Glomerular visceral epithelial cell (primary cell): ENCODE results near the gene C4orf54.

Experiments used
- DNase-seq: peaks from one replicate; pipeline ENCODE4 v3.0.0-alpha.2; 2016; ENCODE audit errors: extremely low spot score

The C4orf54 gene

GRCh38 chr4:99651811-99652485, 5.7 kb downstream of the C4orf54 start:
- no peak for DNase-seq

- DNase-seq, result no peak
These were observed 6.4 kb downstream of the C4orf54 start for GRCh38 chr4:99651016-99651769.

- no peak for DNase-seq
These were observed 7.8 kb downstream of the C4orf54 start for GRCh38 chr4:99649778-99650177.

GRCh38 chr4:99649208-99649607, 8.4 kb downstream of the C4orf54 start:
- no peak for DNase-seq

- DNase-seq, result no peak
These were observed 9.3 kb downstream of the C4orf54 start for GRCh38 chr4:99648321-99648720.

- DNase-seq, result no peak
These were observed 10.6 kb downstream of the C4orf54 start for GRCh38 chr4:99647071-99647470.

- DNase-seq, result no peak
These were observed 12.0 kb downstream of the C4orf54 start for GRCh38 chr4:99645638-99646037.

- no peak for DNase-seq
These were observed 12.6 kb downstream of the C4orf54 start for GRCh38 chr4:99645036-99645435.

- no peak for DNase-seq
These were observed 13.2 kb downstream of the C4orf54 start for GRCh38 chr4:99644453-99644852.

- DNase-seq, result no peak
These were observed 14.7 kb downstream of the C4orf54 start for GRCh38 chr4:99642725-99643489.

GRCh38 chr4:99640676-99641075, 17.0 kb downstream of the C4orf54 start:
- no peak for DNase-seq

- no peak for DNase-seq
These were observed 20.5 kb downstream of the C4orf54 start for GRCh38 chr4:99637174-99637573.

GRCh38 chr4:99636422-99636821, 21.2 kb downstream of the C4orf54 start:
- DNase-seq, result no peak

GRCh38 chr4:99635601-99636000, 22.0 kb downstream of the C4orf54 start:
- no peak for DNase-seq

GRCh38 chr4:99634742-99635360, 22.8 kb downstream of the C4orf54 start:
- DNase-seq, result no peak

- no peak for DNase-seq
These were observed 23.9 kb downstream of the C4orf54 start for GRCh38 chr4:99633772-99634171.

GRCh38 chr4:99630857-99631360, 26.7 kb downstream of the C4orf54 start:
- no peak for DNase-seq

GRCh38 chr4:99629962-99630554, 27.6 kb downstream of the C4orf54 start:
- no peak for DNase-seq

- no peak for DNase-seq
These were observed 29.6 kb downstream of the C4orf54 start for GRCh38 chr4:99628040-99628439.

- DNase-seq, result no peak
These were observed 32.3 kb downstream of the C4orf54 start for GRCh38 chr4:99625369-99625768.

- DNase-seq, result no peak
These were observed 33.4 kb downstream of the C4orf54 start for GRCh38 chr4:99624141-99624719.
